Left hindlimb (tissue), 1 donor: ENCODE results near the gene KCTD10.
"Not testable (repeated sequence)": the region's sequence is repeated elsewhere in the genome, so short reads cannot be mapped to it uniquely, and the experiment has no call there.

Experiments
- DNase-seq: peaks from one replicate; pipeline ENCODE4 v3.0.0-alpha.2; 2018

Gene KCTD10

DNA sequence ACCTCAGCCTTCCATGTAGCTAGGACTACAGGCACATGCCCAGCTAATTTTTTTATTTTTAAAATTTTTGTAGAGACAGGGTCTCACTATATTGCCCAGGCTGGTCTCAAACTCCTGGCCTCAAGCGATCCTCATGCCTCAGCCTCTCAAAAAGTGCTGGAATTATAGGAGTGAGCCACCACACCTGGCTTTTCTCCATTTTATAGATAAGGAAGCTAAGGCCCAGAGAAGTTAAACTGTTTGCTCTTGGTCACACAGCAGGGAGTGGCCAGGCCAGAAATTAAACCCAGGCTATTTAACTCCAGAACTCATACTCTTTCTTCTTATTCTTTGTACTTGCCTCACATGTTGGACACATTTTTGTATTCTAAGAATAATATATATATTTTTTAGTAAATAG is 16.8 kb upstream of the KCTD10 start:
- DNase-seq = no peak

- no peak for DNase-seq
Measured at GRCh38 chr12:109493090-109493489, 16.0 kb upstream of the KCTD10 start.

DNA sequence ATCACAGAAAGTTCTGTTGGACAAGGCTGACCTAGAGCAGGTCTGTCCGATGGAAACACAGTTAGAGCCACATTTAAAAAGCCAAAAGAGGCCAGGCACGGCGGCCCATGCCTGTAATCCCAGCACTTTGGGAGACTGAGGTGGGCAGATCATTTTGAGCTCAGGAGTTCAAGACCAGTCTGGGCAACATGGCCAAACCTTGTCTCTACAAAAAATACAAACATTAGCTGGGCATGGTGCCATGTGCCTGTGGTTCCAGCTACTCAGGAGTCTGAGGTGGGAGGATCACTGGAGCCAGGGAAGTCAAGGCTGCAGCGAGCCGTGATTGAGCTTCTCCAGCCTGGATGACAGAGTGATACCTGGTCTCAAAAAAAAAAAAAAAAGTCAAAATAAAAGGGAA is 15.3 kb upstream of the KCTD10 start:
- no peak for DNase-seq

DNA sequence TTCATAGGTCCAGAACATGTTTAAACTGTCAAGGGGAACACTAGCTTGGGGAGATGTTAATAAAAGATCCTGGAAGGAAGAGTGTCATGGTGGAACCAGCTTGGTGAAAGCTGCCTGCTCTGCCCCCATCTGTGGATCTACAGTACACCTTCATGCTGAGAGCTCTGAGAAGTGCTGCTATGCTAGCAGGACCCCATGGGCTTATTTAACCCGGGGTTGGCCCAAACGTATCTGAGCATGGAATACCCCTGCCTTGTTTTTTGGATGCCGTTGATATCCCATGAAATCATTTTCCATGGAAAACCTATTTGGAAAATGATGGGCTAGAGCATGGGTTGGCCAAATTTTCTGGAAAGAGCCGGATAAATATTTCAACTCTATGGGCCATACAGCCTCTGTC is 14.6 kb upstream of the KCTD10 start:
- no peak for DNase-seq

- DNase-seq = no peak
Measured at GRCh38 chr12:109489955-109490565, 13.0 kb upstream of the KCTD10 start.

DNA sequence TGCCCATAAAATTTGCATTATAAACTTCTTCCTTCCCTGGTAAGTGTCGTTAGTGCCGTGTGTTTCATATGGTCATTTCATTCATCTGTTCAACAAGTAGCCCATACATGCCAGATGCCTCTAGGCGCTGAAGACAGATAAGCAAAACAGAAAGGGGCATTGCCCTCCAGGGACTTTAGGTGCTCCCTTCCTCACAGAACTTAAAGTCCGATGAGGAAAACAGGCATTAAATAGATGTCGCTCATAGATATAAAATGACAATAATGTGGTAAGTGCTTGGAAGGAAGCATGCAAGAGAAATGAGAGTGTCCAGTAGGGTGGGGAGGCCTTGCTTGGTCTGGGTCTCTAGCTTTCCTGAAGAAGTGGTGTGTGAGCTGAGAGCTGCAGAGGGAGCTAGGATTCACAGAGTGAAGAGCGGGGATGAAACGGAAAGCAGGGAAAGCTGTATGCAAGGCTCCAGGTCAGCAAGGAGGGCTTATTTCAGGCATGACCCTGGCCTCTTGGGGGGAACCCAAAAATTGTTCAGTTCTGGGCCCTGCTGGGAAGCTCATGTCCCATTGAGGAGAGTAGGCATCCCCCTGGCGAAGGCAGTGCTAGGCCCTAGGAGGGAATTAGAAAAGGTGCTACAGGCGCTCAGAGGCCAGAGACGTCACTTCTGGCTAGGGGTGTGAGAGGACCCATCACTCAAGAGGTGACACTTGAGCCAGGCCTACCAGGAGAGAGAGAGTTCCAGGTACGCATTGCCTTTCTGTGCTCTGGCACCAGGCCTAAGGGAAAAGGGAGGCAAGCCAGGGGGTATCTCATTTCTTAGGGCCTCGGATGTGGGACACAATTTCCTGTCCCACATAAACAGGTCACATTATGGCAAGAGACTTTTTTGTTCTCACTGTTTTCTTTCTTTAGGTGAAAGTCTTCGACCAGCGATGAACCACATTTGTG is 12.2 kb upstream of the KCTD10 start:
- no peak for DNase-seq

DNA sequence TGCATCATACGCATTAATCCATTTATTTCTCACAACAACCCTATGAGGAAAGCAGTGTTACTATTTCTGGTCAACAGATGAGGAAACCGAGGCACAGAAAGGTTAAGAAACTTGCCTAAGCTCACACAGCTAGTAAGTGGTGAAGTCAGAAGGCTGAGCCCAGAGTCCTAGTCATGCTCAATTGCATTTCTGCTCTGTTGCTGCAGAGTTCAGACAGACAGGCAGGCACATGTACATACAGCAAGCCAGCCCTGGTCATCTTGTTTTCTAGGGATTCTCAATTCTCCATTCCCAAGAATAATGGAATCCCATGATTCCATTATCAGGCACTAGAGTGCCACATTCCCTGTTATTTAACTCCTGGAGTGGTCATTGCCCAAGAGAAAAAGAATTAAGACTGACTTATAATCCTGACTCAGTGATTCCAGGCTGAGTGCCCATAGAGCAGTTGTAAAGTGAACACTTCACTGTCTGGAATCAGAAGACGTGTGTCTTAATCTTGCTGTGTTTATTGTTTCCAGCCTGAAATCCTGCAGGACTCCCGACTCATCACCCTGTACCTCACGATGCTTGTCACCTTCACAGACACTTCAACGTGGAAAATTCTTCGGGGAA is 11.1 kb upstream of the KCTD10 start:
- DNase-seq = no peak

DNA sequence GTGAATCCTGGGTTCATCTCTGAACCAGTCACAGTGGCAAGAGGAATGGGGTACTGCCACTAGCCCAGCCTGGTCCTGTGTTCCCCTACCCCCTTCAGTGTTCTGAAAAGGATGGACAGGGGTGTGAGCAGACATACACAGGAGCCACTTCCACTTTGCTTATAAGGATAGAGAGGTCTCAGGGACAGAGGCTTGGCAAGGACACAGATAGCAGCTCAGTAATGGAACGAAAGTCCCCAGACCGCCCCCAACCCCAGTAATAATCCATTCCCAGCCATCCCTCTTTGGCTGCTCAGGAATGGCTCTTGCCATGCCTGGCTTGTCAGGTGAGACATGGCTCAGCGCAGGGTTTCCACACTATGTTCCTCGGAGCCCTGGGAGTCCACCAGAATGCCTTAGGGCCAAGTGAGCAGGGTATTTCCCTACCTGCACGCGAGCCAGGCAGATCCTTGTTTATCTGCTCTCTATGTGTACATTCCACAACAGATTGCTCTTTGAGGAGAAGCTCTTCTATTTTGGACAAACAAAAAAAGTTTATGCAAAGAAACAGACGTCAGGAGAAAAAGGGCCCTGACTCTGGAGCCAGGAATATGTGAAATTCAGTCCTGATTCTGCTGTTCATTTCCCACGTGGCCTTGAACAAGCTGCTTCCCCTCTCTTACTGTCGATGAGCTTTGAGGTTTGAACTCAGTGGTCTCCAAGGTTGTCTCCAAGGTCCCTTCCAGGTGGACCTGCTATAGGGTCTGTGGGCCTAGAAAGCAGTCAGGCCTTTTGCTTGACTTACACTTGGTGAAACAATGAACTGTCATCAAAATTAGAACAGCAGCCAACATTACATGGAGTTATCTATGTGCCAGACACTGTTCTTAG is 10.3 kb upstream of the KCTD10 start:
- DNase-seq = no peak

DNA sequence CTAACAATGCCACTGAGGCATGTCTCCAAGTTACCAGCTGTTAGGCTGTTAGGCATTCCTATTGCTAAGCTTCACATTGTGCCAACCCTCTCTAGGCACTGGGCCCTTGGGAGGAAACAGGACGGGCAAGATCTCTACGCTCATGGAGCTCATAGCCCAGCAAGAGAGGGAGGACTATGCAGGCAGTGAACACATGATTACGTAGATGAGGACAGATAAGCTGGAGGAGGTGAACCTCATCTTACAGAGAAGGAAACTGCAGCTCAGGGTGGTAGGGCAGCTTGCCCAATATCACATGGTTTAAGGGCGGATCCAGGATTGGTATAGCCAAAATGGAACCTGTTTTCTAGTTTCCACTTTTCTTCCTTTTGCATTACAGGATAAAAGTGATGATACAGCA is 8.1 kb upstream of the KCTD10 start:
- no peak for DNase-seq

DNA sequence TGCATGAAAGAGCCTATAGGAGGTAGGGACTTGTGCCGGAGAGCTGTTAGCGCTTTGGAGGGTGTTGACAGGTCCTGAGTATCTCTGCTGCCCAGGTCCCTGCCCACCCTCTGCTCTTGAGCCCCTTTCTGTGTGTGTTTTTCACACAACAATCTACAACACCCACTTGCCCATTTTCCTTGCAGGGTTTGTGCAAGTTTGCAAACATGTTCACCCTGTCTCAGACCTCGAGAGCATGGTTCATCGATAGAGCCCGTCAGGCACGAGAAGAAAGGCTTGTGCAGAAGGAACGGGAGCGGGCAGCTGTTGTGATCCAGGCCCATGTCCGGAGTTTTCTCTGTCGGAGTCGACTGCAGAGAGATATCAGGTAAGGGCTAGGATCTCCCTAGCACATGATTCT is 6.2 kb upstream of the KCTD10 start:
- no peak for DNase-seq

- no peak for DNase-seq
Measured at GRCh38 chr12:109482894-109483293, 5.8 kb upstream of the KCTD10 start.

DNA sequence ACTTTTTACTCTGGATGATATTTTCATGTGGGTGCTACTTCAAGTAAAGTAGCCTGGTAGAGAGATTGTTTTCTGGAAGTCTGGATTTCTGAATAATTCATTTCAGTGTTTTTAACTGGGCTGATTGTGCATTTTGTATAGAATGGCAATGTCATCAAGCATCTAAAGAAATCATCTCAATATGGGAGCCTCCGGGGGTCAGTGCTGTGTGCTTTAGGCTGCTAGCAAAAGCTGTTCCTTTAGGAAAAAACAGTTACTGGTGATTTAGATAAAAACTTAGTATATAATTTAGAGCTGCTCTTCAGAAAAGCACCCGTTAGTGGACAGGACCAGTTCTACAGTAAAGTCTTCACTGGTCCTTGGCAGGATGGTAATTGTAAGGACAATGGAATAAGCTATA is 5.4 kb upstream of the KCTD10 start:
- DNase-seq = no peak

- DNase-seq = no peak
Measured at GRCh38 chr12:109481863-109482262, 4.8 kb upstream of the KCTD10 start.

DNA sequence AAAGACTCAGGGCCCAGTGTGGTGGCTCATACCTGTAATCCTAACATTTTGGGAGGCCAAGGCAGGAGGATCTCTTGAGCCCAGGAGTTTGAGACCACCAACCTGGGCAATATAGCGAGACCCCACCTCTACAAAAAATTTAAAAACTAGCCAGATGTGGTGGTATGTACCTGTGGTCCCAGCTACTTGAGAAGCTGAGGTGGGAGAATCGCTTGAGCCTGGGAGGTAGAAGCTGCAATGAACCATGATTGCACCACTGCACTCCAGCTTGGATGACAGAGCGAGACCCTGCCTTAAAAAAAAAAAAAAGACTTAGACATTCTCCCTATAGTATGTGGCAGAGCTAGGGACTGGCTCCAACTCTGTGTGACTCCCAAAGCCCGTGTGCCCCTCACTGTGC is 3.3 kb upstream of the KCTD10 start:
- no peak for DNase-seq

DNA sequence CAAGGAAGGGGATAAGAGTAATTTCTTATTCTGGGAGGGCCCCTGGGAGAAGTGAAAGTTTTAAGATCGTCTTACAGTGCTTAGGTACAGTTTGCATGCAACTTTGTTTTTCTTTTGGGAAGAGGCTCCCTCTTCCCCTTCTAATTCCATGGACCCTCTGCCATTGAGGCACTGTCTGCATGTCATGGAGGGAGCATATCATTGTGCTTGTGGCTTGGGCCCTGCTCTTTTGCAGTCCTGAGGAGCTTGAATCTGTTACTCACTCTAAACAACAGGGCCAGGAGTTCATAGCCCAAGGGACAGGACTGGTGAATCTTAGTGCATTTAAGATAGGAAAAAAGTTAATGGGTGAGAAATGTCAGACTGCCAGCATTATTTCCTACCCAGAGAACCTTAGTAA is 2.7 kb upstream of the KCTD10 start:
- no peak for DNase-seq

DNA sequence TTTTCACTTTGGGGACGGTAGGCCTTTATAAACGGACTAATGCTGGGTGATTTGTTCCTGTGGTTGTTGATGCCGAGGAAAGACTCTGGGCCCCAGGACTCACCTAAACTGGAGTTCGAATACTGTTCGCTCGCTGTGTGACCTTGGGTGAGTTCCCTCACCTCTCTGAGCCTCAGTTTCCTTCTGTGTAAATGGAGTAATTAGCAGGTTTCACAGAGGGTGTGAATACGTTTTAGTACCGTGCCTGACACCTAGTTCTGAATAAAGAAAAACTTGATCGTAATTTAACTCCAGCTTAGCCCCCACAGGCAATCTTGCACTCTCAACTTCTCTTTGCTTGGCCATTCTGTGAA is 839 bp upstream of the KCTD10 start:
- DNase-seq = no peak

GRCh38 chr12:109476807-109477184 is 304 bp downstream of the KCTD10 start:
- no peak for DNase-seq

GRCh38 chr12:109475993-109476806 is 900 bp downstream of the KCTD10 start:
- no peak for DNase-seq

GRCh38 chr12:109475121-109475520 is 2.0 kb downstream of the KCTD10 start:
- no peak for DNase-seq

DNA sequence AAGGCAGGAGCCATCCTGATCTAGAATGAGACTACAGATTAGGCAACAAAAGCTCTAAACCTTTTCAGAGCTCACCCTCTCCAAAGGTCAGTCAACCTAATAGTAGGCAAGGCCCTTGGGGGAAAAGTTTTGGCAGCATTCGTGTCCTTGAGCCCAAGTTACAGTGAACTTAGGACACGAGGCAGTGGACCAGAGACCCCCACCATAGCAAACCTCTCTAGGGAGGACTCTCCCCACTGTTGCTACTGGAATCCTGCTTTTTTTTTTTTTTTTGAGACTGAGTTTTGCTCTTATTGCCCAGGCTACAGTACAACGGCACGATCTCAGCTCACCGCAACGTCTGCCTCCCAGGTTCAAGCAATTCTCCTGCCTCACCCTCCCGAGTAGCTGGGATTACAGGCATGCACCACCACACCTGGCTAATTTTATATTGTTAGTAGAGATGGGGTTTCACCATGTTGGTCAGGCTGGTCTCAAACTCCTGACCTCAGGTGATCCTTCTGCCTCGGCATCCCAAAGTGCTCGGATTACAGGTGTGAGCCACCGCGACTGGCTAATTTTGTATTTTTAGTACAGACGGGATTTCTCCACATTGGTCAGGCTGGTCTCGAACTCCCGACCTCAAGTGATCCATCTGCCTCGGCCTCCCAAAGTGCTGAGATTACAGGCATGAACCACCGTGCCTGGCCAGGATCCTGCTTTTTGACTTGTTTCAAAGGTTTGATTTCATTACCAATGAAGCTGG is 3.4 kb downstream of the KCTD10 start:
- DNase-seq = not testable (repeated sequence)

DNA sequence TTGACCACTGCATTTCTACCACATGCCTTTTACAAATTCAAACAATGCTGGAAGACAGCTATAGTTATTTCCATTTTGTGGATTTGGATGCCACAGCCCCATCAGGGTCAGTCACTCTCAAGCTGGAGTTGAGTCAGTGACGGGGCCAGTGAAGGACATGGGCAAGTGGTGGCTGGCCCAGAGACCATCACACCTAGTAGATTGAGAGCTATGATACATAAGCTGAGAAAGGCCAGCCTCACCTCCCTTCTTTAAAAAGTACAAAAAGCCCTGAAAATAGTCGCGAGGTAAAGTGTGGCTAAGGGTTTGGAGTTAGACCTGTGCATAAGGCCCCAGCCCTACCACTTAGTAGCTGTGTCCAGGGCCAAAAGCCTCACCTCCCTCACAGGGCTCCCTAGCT is 4.1 kb downstream of the KCTD10 start:
- DNase-seq = no peak

- no peak for DNase-seq
Measured at GRCh38 chr12:109469517-109469916, 7.6 kb downstream of the KCTD10 start.
